ENCODE data around the gene RGS4.

DNA sequence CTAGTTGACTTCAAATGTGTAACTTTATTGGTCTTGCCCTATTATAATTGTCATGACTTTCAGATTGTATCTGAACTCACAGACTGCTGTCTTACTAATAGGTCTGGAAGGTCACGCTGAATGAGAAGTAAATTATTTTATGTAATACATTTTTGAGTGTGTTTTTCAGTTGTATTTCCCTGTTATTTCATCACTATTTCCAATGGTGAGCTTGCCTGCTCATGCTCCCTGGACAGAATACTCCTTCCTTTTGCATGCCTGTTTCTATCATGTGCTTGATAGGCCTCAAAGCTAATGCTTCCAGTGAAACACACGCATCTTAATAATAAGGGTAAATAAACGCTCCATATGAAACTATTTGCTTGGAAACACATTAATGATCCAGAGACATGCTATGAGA, 7.3 kb downstream of the RGS4 start:
- TF ChIP-seq GATA3 (IDR thresholded peaks at IDR 0.05; ENCODE audit: low read depth, low read length) (no peak), GATA2 (IDR thresholded peaks at IDR 0.05; ENCODE audit: low read depth, low read length) (no peak)

Measured in SH-SY5Y (cell line).